ENCODE results near the gene KCND3. TPM values are rescaled to one million over a fixed set of nuclear protein-coding genes. Genes with fewer than 3 reads are reported as not detected.

Gene KCND3
- total RNA-seq, 3 donors from 2014 or later (not counting 1 experiment from before 2014, with no cell fraction given): 0.07 to 0.16 TPM; not detected in 1

DNA sequence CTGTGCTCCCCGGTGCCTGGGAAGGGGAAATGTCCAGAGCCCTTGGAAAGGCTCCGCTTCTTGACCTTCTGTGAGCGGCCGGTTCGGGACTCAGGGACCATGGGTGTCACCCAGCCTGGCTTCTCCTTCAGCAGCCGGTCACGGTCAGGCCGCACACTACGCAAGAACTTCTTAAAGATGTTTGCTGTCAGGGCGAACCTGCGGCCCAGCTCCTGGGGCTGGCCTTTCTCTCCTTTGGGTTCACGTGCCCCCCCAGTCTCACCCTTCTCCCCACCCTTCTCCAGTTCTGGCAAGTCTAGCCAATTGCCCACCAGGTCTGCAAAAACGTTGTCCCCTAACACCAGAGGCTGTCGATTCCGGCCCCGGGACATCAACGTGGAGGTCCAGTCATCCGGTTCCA, 262.4 kb downstream of the KCND3 start:
- TF ChIP-seq, protein P1, sequence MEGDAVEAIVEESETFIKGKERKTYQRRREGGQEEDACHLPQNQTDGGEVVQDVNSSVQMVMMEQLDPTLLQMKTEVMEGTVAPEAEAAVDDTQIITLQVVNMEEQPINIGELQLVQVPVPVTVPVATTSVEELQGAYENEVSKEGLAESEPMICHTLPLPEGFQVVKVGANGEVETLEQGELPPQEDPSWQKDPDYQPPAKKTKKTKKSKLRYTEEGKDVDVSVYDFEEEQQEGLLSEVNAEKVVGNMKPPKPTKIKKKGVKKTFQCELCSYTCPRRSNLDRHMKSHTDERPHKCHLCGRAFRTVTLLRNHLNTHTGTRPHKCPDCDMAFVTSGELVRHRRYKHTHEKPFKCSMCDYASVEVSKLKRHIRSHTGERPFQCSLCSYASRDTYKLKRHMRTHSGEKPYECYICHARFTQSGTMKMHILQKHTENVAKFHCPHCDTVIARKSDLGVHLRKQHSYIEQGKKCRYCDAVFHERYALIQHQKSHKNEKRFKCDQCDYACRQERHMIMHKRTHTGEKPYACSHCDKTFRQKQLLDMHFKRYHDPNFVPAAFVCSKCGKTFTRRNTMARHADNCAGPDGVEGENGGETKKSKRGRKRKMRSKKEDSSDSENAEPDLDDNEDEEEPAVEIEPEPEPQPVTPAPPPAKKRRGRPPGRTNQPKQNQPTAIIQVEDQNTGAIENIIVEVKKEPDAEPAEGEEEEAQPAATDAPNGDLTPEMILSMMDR (IDR thresholded peaks at IDR 0.05): no peak
- 89% methylated on average over 18 of the region's 18 CpGs for WGBS (ENCODE audit: insufficient coverage)
- ATAC-seq: no peak
- H3K27me3 ChIP-seq (ENCODE audit: control insufficient read depth, insufficient read depth, low read length): no peaks in the 10 kb centered on the region
- no peaks in the 10 kb centered on the region for H3K9me3 ChIP-seq (ENCODE audit: control insufficient read depth, insufficient read depth, low read length)
- intact Hi-C loops (cut with micrococcal nuclease): no loop called here
- no peaks in the 10 kb centered on the region for H3K4me1 ChIP-seq (ENCODE audit: control insufficient read depth, insufficient read depth, low read length)
- Mint-ChIP-seq H3K36me3 (no peaks in the 10 kb centered on the region), H3K4me1 (peaks cover 0 to 10% of the 10 kb centered on the region in 2 donors), H3K27me3 (ENCODE audit: low read depth in 2 of 2) (no peaks in the 10 kb centered on the region), H3K27ac (no peak overlapping the region), H3K4me3 (no peak overlapping the region), H3K9me3 (no peaks in the 10 kb centered on the region)
- no peak for DNase-seq
- no peak overlapping the region for H3K27ac ChIP-seq (ENCODE audit: low read length)
- no peak overlapping the region for H3K4me3 ChIP-seq (ENCODE audit: low read length)
- no peaks in the 10 kb centered on the region for H3K36me3 ChIP-seq (ENCODE audit: control insufficient read depth, insufficient read depth, low read length)

GRCh38 chr1:111725192-111725591, 264.3 kb downstream of the KCND3 start:
- intact Hi-C loops (cut with micrococcal nuclease): no loop called here
- no peaks in the 10 kb centered on the region for H3K27me3 ChIP-seq (ENCODE audit: control insufficient read depth, insufficient read depth, low read length)
- TF ChIP-seq, protein P1 (IDR thresholded peaks at IDR 0.05): no peak
- ATAC-seq: no peak
- Mint-ChIP-seq H3K4me3 (no peak overlapping the region), H3K27me3 (ENCODE audit: low read depth in 2 of 2) (no peaks in the 10 kb centered on the region), H3K9me3 (no peaks in the 10 kb centered on the region), H3K4me1 (peaks cover 6 to 25% of the 10 kb centered on the region in 2 donors), H3K27ac (no peak overlapping the region), H3K36me3 (no peaks in the 10 kb centered on the region)
- 88% methylated on average over 5 of the region's 5 CpGs for WGBS (ENCODE audit: insufficient coverage)
- DNase-seq: no peak
- no peaks in the 10 kb centered on the region for H3K36me3 ChIP-seq (ENCODE audit: control insufficient read depth, insufficient read depth, low read length)
- H3K9me3 ChIP-seq (ENCODE audit: control insufficient read depth, insufficient read depth, low read length): no peaks in the 10 kb centered on the region
- no peaks in the 10 kb centered on the region for H3K4me1 ChIP-seq (ENCODE audit: control insufficient read depth, insufficient read depth, low read length)
- H3K27ac ChIP-seq (ENCODE audit: low read length): no peak overlapping the region
- no peak overlapping the region for H3K4me3 ChIP-seq (ENCODE audit: low read length)

GRCh38 chr1:111723871-111724270, 265.6 kb downstream of the KCND3 start:
- H3K27ac ChIP-seq (ENCODE audit: low read length): no peak overlapping the region
- H3K4me3 Mint-ChIP-seq: no peak overlapping the region
- no peaks in the 10 kb centered on the region for H3K9me3 Mint-ChIP-seq
- no peaks in the 10 kb centered on the region for H3K36me3 ChIP-seq (ENCODE audit: control insufficient read depth, insufficient read depth, low read length)
- H3K27me3 Mint-ChIP-seq (ENCODE audit: low read depth in 2 of 2): no peaks in the 10 kb centered on the region
- no peak overlapping the region for H3K4me3 ChIP-seq (ENCODE audit: low read length)
- ATAC-seq (no peak), DNase-seq (no peak)
- peaks cover 6 to 25% of the 10 kb centered on the region in 2 donors for H3K4me1 Mint-ChIP-seq
- H3K27ac Mint-ChIP-seq: no peak overlapping the region
- H3K9me3 ChIP-seq (ENCODE audit: control insufficient read depth, insufficient read depth, low read length): no peaks in the 10 kb centered on the region
- no peaks in the 10 kb centered on the region for H3K36me3 Mint-ChIP-seq
- no peaks in the 10 kb centered on the region for H3K27me3 ChIP-seq (ENCODE audit: control insufficient read depth, insufficient read depth, low read length)
- WGBS (ENCODE audit: insufficient coverage): 80% methylated on average over 1 of the region's 1 CpG
- TF ChIP-seq, protein P1 (IDR thresholded peaks at IDR 0.05): no peak
- intact Hi-C loops (cut with micrococcal nuclease): no loop called here
- no peaks in the 10 kb centered on the region for H3K4me1 ChIP-seq (ENCODE audit: control insufficient read depth, insufficient read depth, low read length)

- 85% methylated on average over 7 of the region's 7 CpGs for WGBS (ENCODE audit: insufficient coverage)
- Histone ChIP-seq H3K27me3 (ENCODE audit: control insufficient read depth, insufficient read depth, low read length) (no peaks in the 10 kb centered on the region), H3K27ac (ENCODE audit: low read length) (no peak overlapping the region), H3K9me3 (ENCODE audit: control insufficient read depth, insufficient read depth, low read length) (no peaks in the 10 kb centered on the region), H3K4me1 (ENCODE audit: control insufficient read depth, insufficient read depth, low read length) (no peaks in the 10 kb centered on the region), H3K4me3 (ENCODE audit: low read length) (no peak overlapping the region), H3K36me3 (ENCODE audit: control insufficient read depth, insufficient read depth, low read length) (no peaks in the 10 kb centered on the region)
- peaks cover 6 to 25% of the 10 kb centered on the region in 2 donors for H3K4me1 Mint-ChIP-seq
- peak overlapping the region in 1 of 2 donors; percentile 82 for H3K27ac Mint-ChIP-seq
- no peaks in the 10 kb centered on the region for H3K27me3 Mint-ChIP-seq (ENCODE audit: low read depth in 2 of 2)
- DNase-seq: peak in 1 of 2 donors; percentile 67
- no peaks in the 10 kb centered on the region for H3K9me3 Mint-ChIP-seq
- no peak for ATAC-seq
- TF ChIP-seq, protein P1 (IDR thresholded peaks at IDR 0.05): no peak
- intact Hi-C loops (cut with micrococcal nuclease): no loop called here
- H3K36me3 Mint-ChIP-seq: no peaks in the 10 kb centered on the region
- H3K4me3 Mint-ChIP-seq: no peak overlapping the region
Observed at GRCh38 chr1:111723091-111723806, 266.2 kb downstream of the KCND3 start.

Data from natural killer cell (primary cell).